Measurements from ENCODE around the gene NRF1.

NRF1 gene

GRCh38 chr7:129800901-129801300 lies 189.4 kb downstream of the NRF1 start:
- TF ChIP-seq FOXP2 (optimal IDR thresholded peaks at IDR 0.05; ENCODE audit: borderline replicate concordance, extremely low read depth, extremely low read length, insufficient read depth) (no peak), POLR2AphosphoS5 (IDR thresholded peaks at IDR 0.05; ENCODE audit: low read depth, low read length) (no peak), TAF1 (IDR thresholded peaks at IDR 0.05; ENCODE audit: borderline replicate concordance, insufficient read depth, low read length) (no peak), REST (IDR thresholded peaks at IDR 0.05; ENCODE audit: insufficient read depth in 1 of 2, low read depth in 2 of 2, low read length in 2 of 2) (no peak), SIN3A (IDR thresholded peaks at IDR 0.05; ENCODE audit: borderline replicate concordance, insufficient read depth, low read length) (no peak)

GRCh38 chr7:129801882-129802281 lies 190.4 kb downstream of the NRF1 start:
- no peak for TF ChIP-seq REST (IDR thresholded peaks at IDR 0.05; ENCODE audit: insufficient read depth in 1 of 2, low read depth in 2 of 2, low read length in 2 of 2)

- TF ChIP-seq POLR2AphosphoS5 (IDR thresholded peaks at IDR 0.05; ENCODE audit: low read depth, low read length) (no peak), REST (IDR thresholded peaks at IDR 0.05; ENCODE audit: insufficient read depth in 1 of 2, low read depth in 2 of 2, low read length in 2 of 2) (no peak), SIN3A (IDR thresholded peaks at IDR 0.05; ENCODE audit: borderline replicate concordance, insufficient read depth, low read length) (no peak), FOXP2 (optimal IDR thresholded peaks at IDR 0.05; ENCODE audit: borderline replicate concordance, extremely low read depth, extremely low read length, insufficient read depth) (no peak), TAF1 (IDR thresholded peaks at IDR 0.05; ENCODE audit: borderline replicate concordance, insufficient read depth, low read length) (no peak)
Measured at GRCh38 chr7:129803546-129804081, 192.1 kb downstream of the NRF1 start.

- no peak for TF ChIP-seq POLR2AphosphoS5 (IDR thresholded peaks at IDR 0.05; ENCODE audit: low read depth, low read length)
Measured at GRCh38 chr7:129804111-129804889, 192.8 kb downstream of the NRF1 start.

GRCh38 chr7:129804890-129805719 lies 193.6 kb downstream of the NRF1 start:
- TF ChIP-seq TAF1 (IDR thresholded peaks at IDR 0.05; ENCODE audit: borderline replicate concordance, insufficient read depth, low read length), result no peak
- no peak for TF ChIP-seq REST (IDR thresholded peaks at IDR 0.05; ENCODE audit: insufficient read depth in 1 of 2, low read depth in 2 of 2, low read length in 2 of 2)
- TF ChIP-seq FOXP2 (optimal IDR thresholded peaks at IDR 0.05; ENCODE audit: borderline replicate concordance, extremely low read depth, extremely low read length, insufficient read depth), result no peak
- no peak for TF ChIP-seq POLR2AphosphoS5 (IDR thresholded peaks at IDR 0.05; ENCODE audit: low read depth, low read length)
- no peak for TF ChIP-seq SIN3A (IDR thresholded peaks at IDR 0.05; ENCODE audit: borderline replicate concordance, insufficient read depth, low read length)
